Endothelial cell (in vitro differentiated cells): ENCODE data around the gene WDR48. TPM values are rescaled to one million over a fixed set of nuclear protein-coding genes. Genes with fewer than 3 reads are reported as not detected.
A peak's percentile ranks its signal among the peaks of the same experiment; 100 is the strongest.
"Not testable (repeated sequence)": the region's sequence is repeated elsewhere in the genome, so short reads cannot be mapped to it uniquely, and the experiment has no call there.

Experiments used
- DNase-seq: peaks from one replicate; pipeline ENCODE4 v3.0.0; 2021; ENCODE audit warnings: low spot score
- H3K27ac Mint-ChIP-seq: one replicate; pipeline ENCODE4 v1.8.0; 2021; ENCODE audit warnings: mixed read lengths, inconsistent platforms; ENCODE audit not compliant: unreplicated experiment
- H3K27me3 Mint-ChIP-seq: one replicate; pipeline ENCODE4 v1.8.0; 2021; ENCODE audit warnings: mild to moderate bottlenecking, moderate library complexity, mixed read lengths, inconsistent platforms; ENCODE audit not compliant: unreplicated experiment
- H3K36me3 Mint-ChIP-seq: one replicate; pipeline ENCODE4 v1.8.0; 2021; ENCODE audit warnings: mild to moderate bottlenecking, low read depth, mixed read lengths, inconsistent platforms; ENCODE audit not compliant: unreplicated experiment
- H3K4me1 Mint-ChIP-seq: one replicate; pipeline ENCODE4 v1.8.0; 2021; ENCODE audit warnings: mild to moderate bottlenecking, mixed read lengths, inconsistent platforms; ENCODE audit not compliant: unreplicated experiment
- H3K4me3 Mint-ChIP-seq: one replicate; pipeline ENCODE4 v1.8.0; 2021; ENCODE audit warnings: mild to moderate bottlenecking, mixed read lengths, inconsistent platforms; ENCODE audit not compliant: unreplicated experiment
- H3K9me3 Mint-ChIP-seq: one replicate; pipeline ENCODE4 v1.8.0; 2021; ENCODE audit warnings: mixed read lengths, inconsistent platforms; ENCODE audit not compliant: unreplicated experiment
- total RNA-seq: library from RNA; stranded (reverse); fragmentation: NEBNext Ultra II Directional; extraction: Animal tissue kit (Norgen Biotek cat#: 25700); gene quantifications from one replicate; pipeline ENCODE4 v1.2.1, GENCODE V29; 2021; ENCODE audit not compliant: unreplicated experiment
- TF ChIP-seq, protein P1 (sequence below): fragments of 200-600 bp; sonication (generic); IDR thresholded peaks from one replicate; pipeline ENCODE4 v1.5.0; 2021; ENCODE audit warnings: antibody characterized with exemption; ENCODE audit not compliant: unreplicated experiment

WDR48 gene
- total RNA-seq, 1 donor from 2014 or later = 33.4 TPM

DNA sequence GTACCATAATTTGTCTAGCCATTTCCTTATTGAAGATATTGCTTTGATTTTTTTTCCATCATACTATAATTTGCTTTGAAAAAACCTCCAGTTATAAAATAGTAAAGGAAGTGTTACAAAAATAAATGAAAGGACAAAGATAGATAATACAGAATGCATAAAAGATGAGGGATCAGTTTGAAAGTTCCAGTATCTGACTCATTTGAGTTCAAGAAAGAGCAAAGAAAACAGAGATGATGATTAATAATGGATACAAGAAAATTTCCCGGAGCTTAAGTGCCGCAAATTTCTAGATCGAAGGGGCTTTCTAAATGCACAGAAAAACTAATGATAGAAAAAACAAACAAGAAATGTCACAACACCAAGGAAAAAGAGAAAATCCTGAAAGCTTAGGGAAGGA, 4.3 kb downstream of the WDR48 start:
- TF ChIP-seq, protein P1, sequence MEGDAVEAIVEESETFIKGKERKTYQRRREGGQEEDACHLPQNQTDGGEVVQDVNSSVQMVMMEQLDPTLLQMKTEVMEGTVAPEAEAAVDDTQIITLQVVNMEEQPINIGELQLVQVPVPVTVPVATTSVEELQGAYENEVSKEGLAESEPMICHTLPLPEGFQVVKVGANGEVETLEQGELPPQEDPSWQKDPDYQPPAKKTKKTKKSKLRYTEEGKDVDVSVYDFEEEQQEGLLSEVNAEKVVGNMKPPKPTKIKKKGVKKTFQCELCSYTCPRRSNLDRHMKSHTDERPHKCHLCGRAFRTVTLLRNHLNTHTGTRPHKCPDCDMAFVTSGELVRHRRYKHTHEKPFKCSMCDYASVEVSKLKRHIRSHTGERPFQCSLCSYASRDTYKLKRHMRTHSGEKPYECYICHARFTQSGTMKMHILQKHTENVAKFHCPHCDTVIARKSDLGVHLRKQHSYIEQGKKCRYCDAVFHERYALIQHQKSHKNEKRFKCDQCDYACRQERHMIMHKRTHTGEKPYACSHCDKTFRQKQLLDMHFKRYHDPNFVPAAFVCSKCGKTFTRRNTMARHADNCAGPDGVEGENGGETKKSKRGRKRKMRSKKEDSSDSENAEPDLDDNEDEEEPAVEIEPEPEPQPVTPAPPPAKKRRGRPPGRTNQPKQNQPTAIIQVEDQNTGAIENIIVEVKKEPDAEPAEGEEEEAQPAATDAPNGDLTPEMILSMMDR = no peak
- no peak for DNase-seq
- Mint-ChIP-seq H3K4me1 (peaks cover 34% of the 10 kb centered on the region), H3K4me3 (no peak overlapping the region), H3K9me3 (no peaks in the 10 kb centered on the region), H3K36me3 (peaks cover 3% of the 10 kb centered on the region), H3K27ac (peak overlapping the region; percentile 25), H3K27me3 (peaks cover 6% of the 10 kb centered on the region)

DNA sequence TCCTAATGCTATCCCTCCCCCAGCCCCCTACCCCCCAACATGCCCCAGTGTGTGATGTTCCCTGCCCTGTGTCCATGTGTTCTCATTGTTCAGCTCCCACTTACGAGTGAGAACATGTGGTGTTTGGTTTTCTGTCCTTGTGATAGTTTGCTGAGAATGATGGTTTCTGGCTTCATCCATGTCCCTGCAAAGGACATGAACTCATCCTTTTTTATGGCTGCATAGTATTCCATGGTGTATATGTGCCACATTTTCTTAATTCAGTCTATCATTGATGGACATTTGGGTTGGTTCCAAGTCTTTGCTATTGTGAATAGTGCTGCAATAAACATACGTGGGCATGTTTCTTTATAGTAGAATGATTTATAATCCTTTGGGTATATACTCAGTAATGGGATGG, 9.4 kb downstream of the WDR48 start:
- DNase-seq, H3K36me3 Mint-ChIP-seq, H3K4me3 Mint-ChIP-seq, H3K27ac Mint-ChIP-seq, H3K27me3 Mint-ChIP-seq, H3K9me3 Mint-ChIP-seq: not testable (repeated sequence)
- peaks cover 19% of the 10 kb centered on the region for H3K4me1 Mint-ChIP-seq

DNA sequence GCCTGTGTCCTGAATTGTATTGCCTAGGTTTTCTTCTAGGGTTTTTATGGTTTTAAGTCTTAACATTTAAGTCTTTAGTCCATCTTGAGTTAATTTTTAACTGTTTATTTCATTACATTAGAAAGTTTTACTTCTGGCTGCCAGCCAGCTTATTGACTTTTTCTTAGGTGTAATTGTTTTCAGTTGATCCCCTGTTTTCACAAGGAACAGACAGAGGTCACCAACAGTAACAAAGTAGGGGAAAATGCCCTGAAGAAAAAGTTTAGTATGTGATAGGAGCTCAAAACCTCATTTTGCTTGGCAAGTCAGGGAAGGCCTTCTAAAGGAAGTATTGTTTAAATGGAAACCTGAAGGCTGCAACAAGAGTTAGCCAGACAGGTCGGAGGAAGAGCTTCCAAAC, 10.4 kb downstream of the WDR48 start:
- Mint-ChIP-seq H3K4me1 (peaks cover 10% of the 10 kb centered on the region), H3K36me3 (peaks cover 3% of the 10 kb centered on the region), H3K27me3 (peaks cover 3% of the 10 kb centered on the region), H3K9me3 (no peaks in the 10 kb centered on the region), H3K4me3 (no peak overlapping the region), H3K27ac (no peak overlapping the region)
- no peak for DNase-seq
- TF ChIP-seq, protein P1 = no peak

DNA sequence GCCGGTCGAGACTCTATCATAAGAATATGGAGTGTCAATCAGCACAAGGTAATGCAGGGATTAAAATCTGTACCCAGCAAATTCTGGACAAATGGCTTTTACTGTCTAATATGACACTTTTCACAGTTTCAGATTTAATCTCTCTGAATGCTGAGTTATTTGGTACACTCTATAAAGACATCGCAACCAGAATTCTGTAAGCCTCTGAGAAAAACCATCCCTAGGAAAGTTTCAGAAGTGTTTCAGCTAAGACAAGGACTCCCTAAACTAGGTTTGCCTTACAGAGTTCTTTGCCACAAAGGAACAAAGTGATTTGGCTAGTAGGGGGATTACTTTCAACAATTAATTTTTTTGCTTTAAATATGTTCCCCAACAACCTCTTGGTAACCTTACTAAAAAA, 11.3 kb downstream of the WDR48 start:
- H3K4me3 Mint-ChIP-seq = no peak overlapping the region
- peaks cover 3% of the 10 kb centered on the region for H3K27me3 Mint-ChIP-seq
- H3K4me1 Mint-ChIP-seq = peaks cover 10% of the 10 kb centered on the region
- H3K36me3 Mint-ChIP-seq = peaks cover 3% of the 10 kb centered on the region
- no peak overlapping the region for H3K27ac Mint-ChIP-seq
- TF ChIP-seq, protein P1 = no peak
- no peaks in the 10 kb centered on the region for H3K9me3 Mint-ChIP-seq
- no peak for DNase-seq

DNA sequence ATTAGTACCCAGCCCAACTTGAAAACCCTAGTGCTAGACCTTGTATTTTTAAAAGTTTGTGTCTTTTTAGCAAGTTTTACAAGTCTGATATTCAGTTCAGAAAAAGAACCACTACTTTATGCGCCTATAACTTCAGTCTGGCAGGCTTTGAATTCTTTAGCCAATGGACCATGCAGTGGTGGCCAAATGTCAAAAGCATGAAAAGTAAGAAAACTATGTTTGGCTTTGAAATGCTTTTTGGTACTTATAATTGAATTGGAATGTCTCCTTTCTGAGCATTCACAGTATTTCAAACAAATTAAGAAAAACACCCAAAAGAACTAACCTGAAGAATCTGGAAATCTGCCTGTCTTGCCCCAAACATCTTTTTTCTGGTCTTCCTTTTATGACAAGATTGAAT, 12.8 kb downstream of the WDR48 start:
- DNase-seq = no peak

More for the DNA sequence above, 12.8 kb downstream of the WDR48 start:
- H3K9me3 Mint-ChIP-seq = no peaks in the 10 kb centered on the region
- no peak overlapping the region for H3K27ac Mint-ChIP-seq
- H3K36me3 Mint-ChIP-seq = peaks cover 3% of the 10 kb centered on the region
- H3K4me3 Mint-ChIP-seq = no peak overlapping the region
- peaks cover 4% of the 10 kb centered on the region for H3K4me1 Mint-ChIP-seq
- peaks cover 3% of the 10 kb centered on the region for H3K27me3 Mint-ChIP-seq
- TF ChIP-seq, protein P1 = no peak
